ENCODE results near the gene CDH15.

CDH15 gene

GRCh38 chr16:89130448-89130847 lies 41.1 kb upstream of the CDH15 start:
- H3K27me3 ChIP-seq (ENCODE audit: insufficient read depth, low read depth, severe bottlenecking): no peaks in the 10 kb centered on the region
- no peak overlapping the region for H3K27ac ChIP-seq
- no peak for DNase-seq
- no peak overlapping the region for H3K4me3 ChIP-seq (ENCODE audit: low read depth, low read length)
- TF ChIP-seq, protein P1, sequence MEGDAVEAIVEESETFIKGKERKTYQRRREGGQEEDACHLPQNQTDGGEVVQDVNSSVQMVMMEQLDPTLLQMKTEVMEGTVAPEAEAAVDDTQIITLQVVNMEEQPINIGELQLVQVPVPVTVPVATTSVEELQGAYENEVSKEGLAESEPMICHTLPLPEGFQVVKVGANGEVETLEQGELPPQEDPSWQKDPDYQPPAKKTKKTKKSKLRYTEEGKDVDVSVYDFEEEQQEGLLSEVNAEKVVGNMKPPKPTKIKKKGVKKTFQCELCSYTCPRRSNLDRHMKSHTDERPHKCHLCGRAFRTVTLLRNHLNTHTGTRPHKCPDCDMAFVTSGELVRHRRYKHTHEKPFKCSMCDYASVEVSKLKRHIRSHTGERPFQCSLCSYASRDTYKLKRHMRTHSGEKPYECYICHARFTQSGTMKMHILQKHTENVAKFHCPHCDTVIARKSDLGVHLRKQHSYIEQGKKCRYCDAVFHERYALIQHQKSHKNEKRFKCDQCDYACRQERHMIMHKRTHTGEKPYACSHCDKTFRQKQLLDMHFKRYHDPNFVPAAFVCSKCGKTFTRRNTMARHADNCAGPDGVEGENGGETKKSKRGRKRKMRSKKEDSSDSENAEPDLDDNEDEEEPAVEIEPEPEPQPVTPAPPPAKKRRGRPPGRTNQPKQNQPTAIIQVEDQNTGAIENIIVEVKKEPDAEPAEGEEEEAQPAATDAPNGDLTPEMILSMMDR (IDR thresholded peaks at IDR 0.05; ENCODE audit: low read depth, low read length): no peak
- H3K36me3 ChIP-seq: no peaks in the 10 kb centered on the region
- no peaks in the 10 kb centered on the region for H3K9me3 ChIP-seq (ENCODE audit: severe bottlenecking)

DNA sequence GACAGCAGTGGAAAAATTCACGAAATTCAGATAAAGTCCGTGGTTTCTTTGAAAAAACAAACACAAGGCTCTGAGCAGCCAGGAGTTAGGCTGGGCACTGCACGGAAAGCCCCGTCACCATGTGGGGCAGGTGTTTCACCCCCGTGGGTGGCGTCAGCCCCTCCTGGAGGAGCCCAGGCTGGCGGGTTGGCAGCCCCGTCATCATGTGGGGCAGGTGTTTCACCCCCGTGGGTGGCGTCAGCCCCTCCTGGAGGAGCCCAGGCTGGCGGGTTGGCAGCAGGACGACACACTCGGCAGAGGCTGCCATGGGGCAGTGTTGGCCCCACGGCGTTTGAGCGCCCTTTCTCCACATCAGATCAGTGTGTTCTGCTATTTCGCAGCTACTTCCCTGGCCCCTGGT lies 39.8 kb upstream of the CDH15 start:
- DNase-seq: no peak
- Histone ChIP-seq H3K4me3 (ENCODE audit: low read depth, low read length) (no peak overlapping the region), H3K27ac (no peak overlapping the region), H3K36me3 (no peaks in the 10 kb centered on the region), H3K27me3 (ENCODE audit: insufficient read depth, low read depth, severe bottlenecking) (no peaks in the 10 kb centered on the region), H3K9me3 (ENCODE audit: severe bottlenecking) (no peaks in the 10 kb centered on the region)
- TF ChIP-seq, protein P1 (IDR thresholded peaks at IDR 0.05; ENCODE audit: low read depth, low read length): no peak

GRCh38 chr16:89132194-89133005 lies 39.1 kb upstream of the CDH15 start:
- no peaks in the 10 kb centered on the region for H3K36me3 ChIP-seq
- no peak overlapping the region for H3K27ac ChIP-seq

GRCh38 chr16:89133457-89134127 lies 38.0 kb upstream of the CDH15 start:
- DNase-seq: no peak
- Histone ChIP-seq H3K27ac (no peak overlapping the region), H3K36me3 (no peaks in the 10 kb centered on the region)

More at GRCh38 chr16:89132194-89133005, 39.1 kb upstream of the CDH15 start:
- no peak for DNase-seq
- Histone ChIP-seq H3K9me3 (ENCODE audit: severe bottlenecking) (no peaks in the 10 kb centered on the region), H3K27me3 (ENCODE audit: insufficient read depth, low read depth, severe bottlenecking) (no peaks in the 10 kb centered on the region), H3K4me3 (ENCODE audit: low read depth, low read length) (no peak overlapping the region)
- TF ChIP-seq, protein P1 (IDR thresholded peaks at IDR 0.05; ENCODE audit: low read depth, low read length): 0 out of 2 replicates have a peak, but pooled peaks have one; percentile 2

GRCh38 chr16:89134269-89134668 lies 37.3 kb upstream of the CDH15 start:
- Histone ChIP-seq H3K9me3 (ENCODE audit: severe bottlenecking) (no peaks in the 10 kb centered on the region), H3K27ac (no peak overlapping the region), H3K4me3 (ENCODE audit: low read depth, low read length) (no peak overlapping the region), H3K36me3 (no peaks in the 10 kb centered on the region), H3K27me3 (ENCODE audit: insufficient read depth, low read depth, severe bottlenecking) (no peaks in the 10 kb centered on the region)
- no peak for DNase-seq
- TF ChIP-seq, protein P1 (IDR thresholded peaks at IDR 0.05; ENCODE audit: low read depth, low read length): no peak

More at GRCh38 chr16:89133457-89134127, 38.0 kb upstream of the CDH15 start:
- Histone ChIP-seq H3K4me3 (ENCODE audit: low read depth, low read length) (no peak overlapping the region), H3K27me3 (ENCODE audit: insufficient read depth, low read depth, severe bottlenecking) (no peaks in the 10 kb centered on the region), H3K9me3 (ENCODE audit: severe bottlenecking) (no peaks in the 10 kb centered on the region)
- TF ChIP-seq, protein P1 (IDR thresholded peaks at IDR 0.05; ENCODE audit: low read depth, low read length): no peak
